Occipital lobe (tissue), 2 donors: Measurements from ENCODE around the gene KYAT1. TPM values are rescaled to one million over a fixed set of nuclear protein-coding genes. Genes with fewer than 3 reads are reported as not detected.
"Not testable (repeated sequence)": the region's sequence is repeated elsewhere in the genome, so short reads cannot be mapped to it uniquely, and the experiment has no call there.

Experiments used
- DNase-seq: peaks from one replicate; lab custom pipeline; 2025; lab: John Stamatoyannopoulos, UW
- total RNA-seq: library from RNA; depleted of rRNA; stranded (reverse); fragments of >200 nt; gene quantifications from one replicate; pipeline ENCODE4 v1.2.3, GENCODE V29; 2014

Gene KYAT1
- total RNA-seq, 1 donor from 2014 or later = 9.0 TPM

DNA sequence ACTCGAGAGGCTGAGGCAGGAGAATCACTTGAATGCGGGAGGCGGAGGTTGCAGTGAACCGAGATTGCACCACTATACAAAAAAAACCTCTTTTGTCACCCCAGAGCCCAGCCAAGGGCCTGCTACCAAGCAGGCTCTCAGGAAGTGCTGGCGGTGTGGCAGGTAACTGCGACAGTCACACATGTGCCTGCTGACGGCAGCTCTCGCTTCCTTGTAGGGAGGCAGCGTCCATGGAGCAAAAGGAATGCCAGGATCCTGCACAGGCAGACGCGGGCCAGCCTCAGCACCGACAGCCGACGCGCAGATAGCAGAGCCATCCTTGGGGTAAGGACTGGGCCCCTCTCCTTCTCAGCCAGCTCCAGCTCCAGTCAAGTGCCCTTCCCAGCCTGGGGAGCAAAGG, 4.0 kb upstream of the KYAT1 start:
- DNase-seq = no peak

DNA sequence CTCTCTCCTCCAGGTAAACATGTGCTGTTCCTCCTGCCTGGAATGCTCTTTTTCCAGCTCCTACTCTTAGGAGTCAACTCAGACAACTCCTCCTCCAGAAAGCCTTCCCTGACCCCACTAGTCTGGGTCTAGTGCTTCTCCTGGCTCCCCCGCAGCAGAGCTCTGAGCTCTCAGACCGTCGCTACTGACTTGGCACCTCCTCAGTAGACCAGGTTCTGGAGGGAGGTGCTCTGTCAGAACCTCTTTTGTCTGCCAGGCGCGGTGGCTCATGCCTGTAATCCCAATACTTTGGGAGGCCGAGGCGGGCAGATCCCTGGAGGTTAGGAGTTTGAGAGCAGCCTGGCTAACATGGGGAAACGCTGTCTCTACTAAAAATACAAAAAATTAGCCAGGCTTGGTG, 3.6 kb upstream of the KYAT1 start:
- no peak for DNase-seq

DNA sequence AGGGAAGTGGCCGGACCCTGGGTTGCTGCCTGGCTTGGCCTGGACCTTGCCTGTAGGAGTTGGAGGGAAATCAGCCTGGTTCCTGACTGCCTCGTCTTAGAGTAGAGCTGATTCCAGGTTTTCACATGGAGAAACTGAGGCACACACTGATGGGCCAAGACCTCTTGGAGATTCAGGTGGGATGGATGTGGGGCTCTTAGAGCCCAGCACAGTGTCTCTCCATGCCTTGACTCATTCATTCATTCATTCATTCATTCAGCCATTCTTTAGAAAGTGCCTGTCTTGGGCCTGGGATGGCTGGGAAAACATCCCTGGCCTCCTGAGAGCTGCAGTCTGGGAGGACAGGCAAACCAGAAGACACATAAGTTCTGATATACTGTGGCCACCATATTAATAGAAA, 2.4 kb upstream of the KYAT1 start:
- DNase-seq = no peak

DNA sequence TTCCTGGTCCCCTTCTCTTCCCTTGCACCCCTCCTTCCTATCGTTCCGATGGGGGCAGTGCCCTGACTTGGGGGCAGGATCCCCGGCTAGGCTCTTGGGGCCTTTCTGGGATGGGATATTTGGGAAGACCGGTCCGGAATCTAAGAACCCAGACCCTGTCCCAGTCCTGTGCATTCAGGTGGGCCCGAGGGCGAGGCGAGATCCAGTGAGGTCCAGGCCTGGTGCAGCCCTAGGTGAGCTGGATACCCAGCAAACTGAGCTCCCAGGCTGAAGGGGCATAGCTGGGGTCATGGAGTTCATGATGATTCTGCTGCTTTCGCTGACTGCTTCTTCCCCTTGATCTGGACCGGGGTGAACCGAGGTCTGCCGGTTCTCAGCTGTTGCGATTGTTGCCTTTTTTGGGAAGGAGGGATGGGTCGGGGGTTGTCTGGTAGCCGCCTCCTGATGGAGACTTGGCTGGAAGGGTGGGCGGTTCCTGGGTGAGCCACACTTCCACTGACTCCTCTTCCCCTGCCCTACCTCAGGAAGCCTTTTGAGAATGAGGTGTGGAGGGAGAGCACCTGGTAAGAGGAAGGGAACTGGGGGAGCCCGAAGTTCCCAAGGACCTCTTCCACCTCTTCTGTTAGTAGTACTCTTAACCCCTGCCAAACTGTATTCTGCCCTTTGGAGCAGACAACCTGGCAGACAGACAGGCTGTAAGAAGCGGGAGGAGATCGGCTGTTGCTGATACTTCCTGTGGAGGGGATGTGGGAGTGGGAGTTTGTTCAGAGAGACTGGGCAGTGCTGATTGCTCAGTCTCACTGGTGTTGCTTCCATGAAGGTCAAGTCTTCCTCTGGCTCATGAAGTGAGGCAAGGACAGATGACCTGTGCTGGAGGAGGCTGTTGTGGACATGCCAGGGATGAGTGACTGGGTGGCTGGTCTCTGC, 1.2 kb upstream of the KYAT1 start:
- DNase-seq = no peak

DNA sequence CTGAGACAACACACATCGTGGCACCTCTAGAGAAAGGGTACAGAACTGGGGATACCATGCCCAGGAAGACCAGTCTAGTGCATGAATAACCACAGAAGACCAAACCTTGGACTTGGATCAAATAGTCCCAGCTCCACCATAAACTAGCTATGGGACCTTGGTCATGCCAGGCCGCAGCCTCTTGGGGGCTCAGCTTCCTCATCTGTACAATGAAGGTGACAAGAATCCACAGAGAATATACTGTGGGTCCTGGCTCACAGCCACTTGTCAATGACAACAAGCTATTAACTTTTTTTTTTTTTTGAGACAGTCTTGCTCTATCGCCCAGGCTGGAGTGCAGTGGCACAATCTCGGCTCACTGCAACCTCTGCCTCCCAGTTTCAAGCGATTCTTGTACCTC, 3.9 kb downstream of the KYAT1 start:
- DNase-seq = no peak

DNA sequence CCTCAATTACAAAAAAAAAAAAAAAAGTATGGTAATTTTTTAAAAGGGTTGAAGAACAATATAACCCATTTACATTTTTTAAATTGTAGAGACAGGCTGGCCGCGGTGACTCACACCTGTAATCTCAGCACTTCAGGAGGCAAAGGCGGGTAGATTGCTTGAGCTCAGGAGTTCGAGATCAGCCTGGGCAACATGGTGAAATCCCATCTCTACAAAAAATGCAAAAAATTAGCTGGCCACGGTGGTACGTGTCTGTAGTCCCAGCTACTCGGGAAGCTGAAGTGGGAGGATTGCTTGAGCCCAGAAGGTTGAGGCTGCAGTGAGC, 10.8 kb downstream of the KYAT1 start:
- DNase-seq = not testable (repeated sequence)

DNA sequence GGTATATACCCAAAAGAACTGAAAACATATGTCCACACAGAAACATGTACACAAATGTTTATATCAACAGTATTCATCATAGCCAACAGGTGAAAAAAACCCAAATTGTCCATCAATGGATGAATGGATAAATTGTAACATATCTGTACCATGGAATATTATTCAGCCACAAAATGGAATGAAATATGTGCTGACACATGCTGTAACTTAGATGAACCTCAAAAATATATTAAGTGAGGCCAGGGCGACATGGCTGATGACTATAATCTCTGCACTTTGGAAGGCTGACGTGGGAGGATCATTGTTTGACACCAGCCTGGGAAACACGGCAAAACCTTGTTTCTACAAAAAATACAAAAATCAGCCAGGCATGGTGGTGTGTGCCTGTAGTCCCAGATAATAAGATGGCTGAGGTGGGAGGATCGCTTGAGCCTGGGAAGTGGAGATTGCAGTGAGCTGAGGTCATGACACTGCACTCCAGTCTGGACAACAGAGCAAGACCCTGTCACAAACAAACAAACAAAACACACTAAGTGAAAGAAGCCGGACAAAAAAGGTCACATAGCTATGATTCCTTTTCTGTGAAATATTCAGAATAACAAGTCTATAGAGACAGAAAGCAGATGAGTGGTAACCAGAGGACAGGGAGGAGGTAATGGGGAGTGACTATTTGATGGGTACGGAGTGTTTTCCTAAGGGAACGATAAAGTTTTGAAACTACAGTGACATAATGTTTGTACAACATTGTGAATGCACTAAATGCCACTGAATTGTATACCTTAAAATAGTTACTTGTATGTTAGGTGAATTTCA, 11.4 kb downstream of the KYAT1 start:
- DNase-seq = no peak

DNA sequence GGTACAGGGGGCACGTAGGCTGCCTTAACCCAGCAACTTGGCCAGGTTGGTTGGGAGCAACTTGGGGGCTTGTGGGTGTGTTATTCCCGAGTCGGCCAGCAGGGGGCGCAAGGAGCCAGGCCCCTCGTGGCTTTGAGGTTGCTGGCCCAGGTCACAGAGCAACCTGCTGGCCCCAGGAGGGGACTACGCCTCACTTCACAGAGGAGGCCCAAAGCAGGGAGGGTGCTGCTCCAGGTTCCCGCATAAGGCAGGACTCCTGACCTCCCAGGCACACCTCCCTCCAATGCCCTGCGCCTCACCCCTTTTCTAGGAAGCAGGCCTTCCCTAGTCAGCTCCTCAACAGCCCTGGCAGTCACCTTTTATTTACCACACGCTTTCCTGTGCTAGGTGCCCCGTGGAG, 18.1 kb downstream of the KYAT1 start:
- no peak for DNase-seq

DNA sequence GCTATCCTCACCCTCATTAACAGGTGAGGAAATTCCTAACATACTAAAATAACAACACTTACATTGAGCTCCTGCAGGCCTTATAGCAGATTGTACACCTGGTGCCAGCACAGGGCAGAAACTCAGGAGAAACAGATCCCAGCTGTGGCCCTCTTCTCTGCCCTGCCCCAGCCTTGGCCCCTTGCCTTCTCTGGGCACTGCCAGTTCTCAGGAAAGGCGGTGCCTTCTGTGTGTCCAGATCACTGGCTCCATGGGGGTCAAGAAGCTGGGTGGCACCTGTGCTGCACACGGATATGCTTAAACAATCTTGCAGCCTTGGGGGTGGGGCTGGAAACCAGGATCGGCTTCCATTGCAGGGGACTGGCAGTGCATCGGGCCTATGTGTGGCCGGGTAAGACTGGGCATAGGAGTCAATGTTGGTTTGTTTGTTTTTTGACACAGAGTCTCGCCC, 19.3 kb downstream of the KYAT1 start:
- DNase-seq = no peak

DNA sequence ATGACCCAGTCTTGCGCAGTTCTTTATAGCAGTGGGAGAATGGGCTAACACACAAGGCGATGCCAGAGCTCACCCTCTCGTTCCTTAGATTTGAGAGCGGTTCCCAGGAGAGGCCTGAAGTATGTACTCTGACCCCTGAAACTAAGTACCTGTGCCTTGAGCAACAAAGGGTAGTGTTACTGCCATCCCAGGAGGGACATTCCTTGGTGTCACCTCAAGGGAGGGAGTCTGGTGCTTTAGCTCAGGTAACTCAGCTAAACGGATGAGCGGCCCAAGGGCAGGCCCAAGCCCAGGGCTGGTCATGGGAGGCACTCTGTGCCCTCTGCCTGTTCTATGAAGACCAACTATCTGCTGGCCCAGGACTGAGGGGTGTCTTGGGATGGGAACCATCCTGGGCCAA, 20.2 kb downstream of the KYAT1 start:
- no peak for DNase-seq

DNA sequence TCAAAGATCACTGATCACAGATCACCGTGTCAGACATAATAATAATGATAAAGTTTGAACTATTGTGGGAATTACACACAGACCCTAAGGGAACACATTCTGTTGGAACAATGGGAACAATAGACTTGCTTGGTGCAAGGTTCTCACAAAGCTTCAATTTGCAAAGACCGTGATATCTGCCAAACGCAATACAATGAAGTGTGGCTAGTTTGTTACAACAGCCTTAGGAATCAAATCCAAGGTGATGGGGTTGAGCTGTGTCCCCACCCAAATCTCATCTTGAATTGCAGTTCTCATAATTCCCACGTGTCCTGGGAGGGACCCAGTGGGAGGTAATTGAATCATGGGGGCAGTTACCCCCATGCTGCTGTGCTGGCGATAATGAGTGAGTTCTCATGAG, 20.8 kb downstream of the KYAT1 start:
- DNase-seq = no peak

DNA sequence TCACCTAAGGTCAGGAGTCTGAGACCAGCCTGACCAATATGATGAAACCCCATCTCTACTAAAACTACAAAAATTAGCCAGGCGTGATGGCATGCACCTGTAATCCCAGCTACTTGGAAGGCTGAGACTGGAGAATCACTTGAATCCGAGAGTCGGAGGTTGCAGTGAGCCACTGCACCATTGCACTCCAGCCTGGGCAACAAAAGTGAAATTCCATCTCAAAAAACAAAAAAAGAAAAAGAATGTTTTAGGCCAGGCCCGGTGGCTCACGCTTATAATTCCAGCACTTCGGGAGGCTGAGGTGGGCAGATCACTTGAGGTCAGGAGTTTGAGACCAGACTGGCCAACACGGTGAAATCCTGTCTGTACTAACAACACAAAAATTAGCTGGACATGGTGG, 23.3 kb downstream of the KYAT1 start:
- not testable (repeated sequence) for DNase-seq

DNA sequence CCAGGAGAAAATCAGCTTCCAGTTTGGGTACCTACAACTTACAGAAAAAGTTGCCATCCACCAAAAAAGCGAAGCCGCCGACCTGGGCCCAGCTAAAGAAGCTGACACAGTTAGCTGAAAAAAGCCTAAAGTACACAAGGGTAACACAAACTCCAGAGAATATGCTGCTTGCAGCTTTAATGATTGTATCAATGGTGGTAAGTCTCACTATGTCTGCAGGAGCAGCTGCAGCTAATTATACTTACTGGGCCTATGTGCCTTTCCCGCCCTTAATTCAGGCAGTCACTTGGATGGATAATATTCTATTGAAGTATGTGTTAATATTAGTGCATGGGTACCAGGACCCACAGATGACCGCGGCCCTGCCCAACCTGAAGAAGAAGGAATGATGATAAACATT, 27.3 kb downstream of the KYAT1 start:
- not testable (repeated sequence) for DNase-seq

DNA sequence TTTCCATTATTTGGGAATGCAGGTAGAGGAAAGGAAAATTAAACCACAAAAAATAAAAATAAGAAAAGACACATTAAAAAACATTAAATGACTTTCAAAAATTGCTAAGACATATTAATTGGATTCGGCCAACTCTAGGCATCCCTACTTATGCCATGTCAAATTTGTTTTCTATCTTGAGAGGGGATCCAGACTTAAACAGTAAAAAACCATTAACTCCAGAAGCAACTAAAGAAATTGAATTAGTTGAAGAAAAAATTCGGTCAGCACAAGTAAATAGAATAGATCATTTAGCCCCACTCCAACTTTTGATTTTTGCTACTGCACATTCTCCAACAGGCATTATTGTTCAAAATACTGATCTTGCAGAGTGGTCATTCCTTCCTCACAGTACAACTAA, 29.1 kb downstream of the KYAT1 start:
- not testable (repeated sequence) for DNase-seq

DNA sequence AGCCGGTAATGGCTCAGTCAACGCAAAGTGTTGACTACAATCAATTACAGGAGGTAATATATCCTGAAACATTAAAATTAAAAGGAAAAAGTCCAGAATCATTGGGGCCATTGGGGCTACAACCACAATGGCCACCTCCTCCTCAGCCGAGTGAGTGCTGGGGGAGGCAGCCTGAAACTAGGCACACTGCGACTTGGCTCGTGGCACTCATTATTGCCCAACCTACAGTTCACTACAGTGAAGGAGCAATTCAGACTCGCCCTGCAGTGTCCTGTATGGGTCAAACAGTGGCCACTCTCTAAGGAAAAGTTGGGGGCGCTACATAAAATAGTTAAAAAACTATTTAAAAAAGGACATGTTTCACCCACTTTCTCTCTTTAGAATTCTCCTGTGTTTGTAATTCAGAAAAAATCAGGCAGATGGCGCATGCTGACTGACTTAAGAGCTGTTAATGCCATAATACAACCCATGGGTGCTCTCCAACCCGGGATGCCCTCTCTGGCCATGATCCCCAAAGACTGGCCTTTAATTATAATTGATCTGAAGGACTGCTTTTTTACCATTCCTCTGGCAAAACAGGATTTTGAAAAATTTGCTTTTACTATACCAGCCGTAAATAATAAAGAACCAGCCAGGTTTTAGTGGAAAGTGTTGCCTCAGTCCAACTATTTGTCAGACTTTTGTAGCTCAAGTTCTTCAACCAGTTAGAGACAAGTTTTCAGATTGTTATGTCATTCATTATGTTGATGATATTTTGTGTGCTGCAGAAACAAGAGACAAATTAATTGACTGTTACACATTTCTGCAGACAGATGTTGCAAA, 29.8 kb downstream of the KYAT1 start:
- DNase-seq = not testable (repeated sequence)

DNA sequence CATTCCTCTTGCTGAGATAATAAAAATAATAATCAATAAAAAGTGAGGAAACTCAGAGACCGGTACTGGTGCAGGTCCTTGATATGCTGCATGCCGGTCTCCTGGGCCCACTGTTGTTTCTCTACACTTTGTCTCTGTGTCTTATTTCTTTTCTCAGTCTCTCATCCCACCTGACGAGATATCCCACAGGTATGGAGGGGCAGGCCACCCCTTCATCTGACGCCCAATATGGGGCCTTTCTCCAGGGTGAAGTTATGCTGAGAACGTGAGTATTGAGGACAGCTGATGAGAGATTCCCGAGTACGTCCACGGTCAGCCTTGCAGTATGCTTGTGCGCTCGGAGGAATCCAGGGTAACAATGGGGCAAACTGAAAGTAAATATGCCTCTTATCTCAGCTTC, 30.7 kb downstream of the KYAT1 start:
- not testable (repeated sequence) for DNase-seq

DNA sequence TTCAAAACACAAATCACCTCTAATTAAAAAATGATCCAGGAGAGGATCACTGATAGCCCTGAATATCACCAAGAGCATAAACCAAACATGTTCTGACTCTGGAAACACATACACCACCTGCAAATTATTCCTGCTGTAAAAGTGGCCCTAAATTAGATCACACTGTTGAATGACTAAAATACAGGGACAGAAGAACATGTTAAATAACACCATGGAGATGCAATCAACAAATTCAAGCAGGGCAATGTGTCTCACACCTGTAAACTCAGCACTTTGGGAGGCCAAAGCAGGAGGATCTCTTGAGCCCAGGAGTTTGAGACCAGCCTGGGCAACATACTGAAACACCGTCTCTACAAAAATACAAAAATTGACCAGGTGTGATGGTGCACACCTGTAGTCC, 33.9 kb downstream of the KYAT1 start:
- DNase-seq = no peak

DNA sequence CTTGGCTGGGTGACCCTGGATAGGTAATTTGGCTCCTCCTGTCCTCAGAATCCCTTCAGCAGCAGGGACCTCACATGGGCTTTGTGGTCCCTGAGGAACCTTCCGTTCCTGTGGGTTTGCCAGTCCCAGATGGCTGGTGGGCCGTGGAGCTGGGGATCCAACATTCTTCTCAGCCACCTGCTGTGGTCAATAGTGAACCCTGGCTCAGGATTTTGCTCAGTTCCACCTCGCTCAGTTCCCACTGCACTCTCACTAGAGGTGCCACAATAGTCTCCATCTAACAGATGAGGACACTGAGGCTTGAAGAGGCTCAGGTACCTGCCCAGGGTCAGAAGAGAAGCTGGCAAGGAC, 35.1 kb downstream of the KYAT1 start:
- no peak for DNase-seq

DNA sequence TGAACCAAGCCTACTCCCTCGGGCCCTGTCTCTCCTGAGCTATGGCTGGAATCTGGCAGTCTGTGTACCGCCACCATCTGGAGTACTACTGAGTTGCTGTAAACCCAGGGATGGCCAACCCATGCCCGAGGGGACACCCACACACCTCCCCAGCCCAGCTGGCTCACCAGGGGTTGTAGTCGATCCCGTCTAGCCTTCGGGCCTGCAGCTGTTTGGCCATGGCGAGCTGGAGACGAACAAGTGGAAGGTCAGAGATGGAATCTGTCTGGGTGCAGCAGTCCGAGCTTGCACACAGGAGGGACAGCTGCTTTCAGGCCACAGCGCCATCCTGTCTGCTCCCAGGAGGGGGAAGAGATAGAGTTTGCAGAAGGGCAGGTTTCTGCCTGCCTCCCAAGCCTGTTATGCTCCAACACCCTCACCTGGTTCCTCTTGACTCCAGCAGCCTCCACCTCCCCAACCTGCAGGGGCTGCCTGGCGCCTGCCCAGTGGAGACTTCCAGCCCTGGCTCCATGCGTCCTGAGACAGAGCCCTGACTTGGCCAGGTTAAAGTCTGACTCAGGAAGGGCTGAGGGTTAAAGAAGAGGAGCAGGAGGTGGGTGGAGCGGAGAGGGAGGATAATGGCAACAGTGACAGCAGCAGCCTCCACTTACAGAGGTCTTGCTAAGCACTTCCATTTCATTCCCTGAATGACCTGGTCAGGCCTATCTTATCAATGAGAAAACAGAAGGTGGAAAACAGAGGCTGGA, 36.4 kb downstream of the KYAT1 start:
- no peak for DNase-seq

DNA sequence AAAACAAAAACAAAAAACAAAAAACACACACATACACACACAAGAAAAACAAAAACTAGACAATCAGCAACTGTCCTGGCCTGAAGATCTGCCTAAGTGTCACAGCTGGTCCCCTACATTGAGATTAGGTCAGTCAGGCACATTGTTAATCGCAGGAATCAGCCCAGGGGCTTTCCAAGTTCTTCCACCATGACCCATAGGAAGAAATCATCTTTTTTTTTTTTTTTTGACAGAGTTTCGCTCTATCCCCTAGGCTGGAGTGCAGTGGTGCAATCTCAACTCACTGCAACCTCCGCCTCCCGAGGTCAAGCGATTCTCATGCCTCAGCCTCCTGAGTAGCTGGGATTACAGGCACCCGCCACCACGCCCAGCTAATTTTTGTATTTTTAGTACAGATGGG, 38.6 kb downstream of the KYAT1 start:
- not testable (repeated sequence) for DNase-seq
